HepG2 (cell line): ENCODE data around the gene STMN1. TPM values are rescaled to one million over a fixed set of nuclear protein-coding genes. Genes with fewer than 3 reads are reported as not detected.
A peak's percentile ranks its signal among the peaks of the same experiment; 100 is the strongest.

ENCODE experiments used
- ARNTL ChIP-seq: sonication (generic); formaldehyde crosslinking; IDR thresholded peaks from 2 replicates; pipeline ENCODE4 v1.4.0; 2020; ENCODE audit warnings: mild to moderate bottlenecking, missing genetic modification reagents
- ASH2L ChIP-seq: fragments of 300-600, 200-600 bp; sonication (generic); IDR thresholded peaks from 2 replicates; pipeline ENCODE4 v1.7.0; 2017; ENCODE audit warnings: low read depth, mild to moderate bottlenecking, moderate library complexity, mixed read lengths, low read length; ENCODE audit not compliant: insufficient read length
- DMAP1 ChIP-seq: IDR thresholded peaks from 2 replicates; pipeline ENCODE4 v1.6.1; 2016
- JDP2 ChIP-seq: sonication (generic); formaldehyde crosslinking; IDR thresholded peaks from 2 replicates; pipeline ENCODE4 v1.8.1; 2022; ENCODE audit warnings: missing genetic modification reagents, borderline replicate concordance
- LCORL ChIP-seq, 2 experiments: fragments of 450-650 bp in 1 of 2; sonication (generic) in 1 of 2; formaldehyde crosslinking in 1 of 2; IDR thresholded peaks; 2 replicates each; pipeline versions ENCODE4 v1.5.0 to v1.6.1; 2017 to 2020; ENCODE audit warnings: antibody characterized with exemption in 1 of 2, missing genetic modification reagents in 1 of 2
- ZBTB1 ChIP-seq: sonication (generic); formaldehyde crosslinking; IDR thresholded peaks from 2 replicates; pipeline ENCODE4 v1.4.0; 2020; ENCODE audit warnings: missing genetic modification reagents, borderline replicate concordance
- ZBTB25 ChIP-seq: IDR thresholded peaks from 2 replicates; pipeline ENCODE4 v1.6.1; 2018; ENCODE audit warnings: missing genetic modification reagents
- ZNF253 ChIP-seq: sonication (generic); formaldehyde crosslinking; IDR thresholded peaks from 2 replicates; pipeline ENCODE4 v1.8.0; 2022; ENCODE audit warnings: mild to moderate bottlenecking, missing genetic modification reagents, borderline replicate concordance
- ZNF281 ChIP-seq: sonication (generic); formaldehyde crosslinking; IDR thresholded peaks from 2 replicates; pipeline ENCODE4 v1.4.0; 2020; ENCODE audit warnings: missing genetic modification reagents, borderline replicate concordance
- ZNF354B ChIP-seq: sonication (generic); formaldehyde crosslinking; IDR thresholded peaks from 2 replicates; pipeline ENCODE4 v1.8.0; 2022; ENCODE audit warnings: mild to moderate bottlenecking, missing genetic modification reagents
- ZNF451 ChIP-seq: sonication (generic); formaldehyde crosslinking; IDR thresholded peaks from 2 replicates; pipeline ENCODE4 v1.5.0; 2020; ENCODE audit warnings: mild to moderate bottlenecking, missing genetic modification reagents
- ZNF460 ChIP-seq: sonication (generic); formaldehyde crosslinking; IDR thresholded peaks from 2 replicates; pipeline ENCODE4 v1.5.1; 2020; ENCODE audit warnings: missing genetic modification reagents, mild to moderate bottlenecking, borderline replicate concordance
- ZNF547 ChIP-seq: sonication (generic); formaldehyde crosslinking; IDR thresholded peaks from 2 replicates; pipeline ENCODE4 v1.5.1; 2020; ENCODE audit warnings: mild to moderate bottlenecking, missing genetic modification reagents
- ZNF569 ChIP-seq: sonication (generic); formaldehyde crosslinking; IDR thresholded peaks from 2 replicates; pipeline ENCODE4 v1.5.0; 2020; ENCODE audit warnings: mild to moderate bottlenecking, missing genetic modification reagents, moderate library complexity, borderline replicate concordance
- ZNF776 ChIP-seq: sonication (generic); formaldehyde crosslinking; IDR thresholded peaks from 2 replicates; pipeline ENCODE4 v1.4.0; 2020; ENCODE audit warnings: mild to moderate bottlenecking, missing genetic modification reagents
- ZNF878 ChIP-seq: sonication (generic); formaldehyde crosslinking; IDR thresholded peaks from 2 replicates; pipeline ENCODE4 v1.8.1; 2023; ENCODE audit warnings: mild to moderate bottlenecking, missing genetic modification reagents, moderate library complexity
- ZSCAN9 ChIP-seq: IDR thresholded peaks from 2 replicates; pipeline ENCODE4 v1.6.1; 2016; ENCODE audit warnings: borderline replicate concordance
- polyA plus RNA-seq, 8 experiments: library from polyadenylated mRNA; depleted of rRNA in 3 of 8; stranded (reverse) in 7 of 8; unstranded in 1 of 8; fragments of >200 nt; fragmentation: Illumina TruSeq in 4 of 8; extraction: Trizol in 4 of 8; gene quantifications; 2 replicates each; pipeline versions ENCODE4 v1.2.1 to v1.2.3, GENCODE V29; 2011 to 2016; ENCODE audit warnings: low read depth in 4 of 8, missing spikeins in 1 of 8, mixed read lengths in 1 of 8; ENCODE audit not compliant: insufficient read depth in 1 of 8
- total RNA-seq, 5 experiments: library from RNA; depleted of rRNA; stranded (reverse); fragments of >200 nt; fragmentation: Illumina TruSeq; extraction: Trizol; gene quantifications; 2 replicates each; pipeline ENCODE4 v1.2.3, GENCODE V29; 2016; ENCODE audit warnings: low read depth in 1 of 5
- TF ChIP-seq, protein P1 (sequence below): sonication (generic); formaldehyde crosslinking; IDR thresholded peaks from 2 replicates; pipeline ENCODE4 v1.4.0; 2020; ENCODE audit warnings: missing genetic modification reagents, borderline replicate concordance
- TF ChIP-seq, protein P2 (sequence below): sonication (generic); formaldehyde crosslinking; IDR thresholded peaks from 2 replicates; pipeline ENCODE4 v1.8.0; 2022; ENCODE audit warnings: mild to moderate bottlenecking, missing genetic modification reagents, borderline replicate concordance

STMN1 gene
- total and polyA plus RNA-seq, 2 of the 13 experiments (the other 11 are each of a cell fraction or from before 2014, with no cell fraction given) = 45.9 to 409 TPM

GRCh38 chr1:25875154-25875855 lies 30.9 kb downstream of the STMN1 start, which contains the start of gene PAQR7 (continued):
- TF ChIP-seq ZNF547 (CRISPR knock-in tag) (peak; percentile 86; the same call in 1 of the 2 replicates), JDP2 (CRISPR knock-in tag) (peak; percentile 66; the same call in 1 of the 2 replicates), ZNF776 (CRISPR knock-in tag) (peak; percentile 97; the same call in 1 of the 2 replicates), ZBTB25 (CRISPR knock-in tag) (no peak), ZNF354B (CRISPR knock-in tag) (peak; percentile 88; the same call in 1 of the 2 replicates), ZNF460 (CRISPR knock-in tag) (no peak), DMAP1 (CRISPR knock-in tag) (peak; percentile 66; the same call in 1 of the 2 replicates), ZNF281 (CRISPR knock-in tag) (peak; percentile 82), ZNF253 (peak; percentile 78; the same call in 1 of the 2 replicates), ZNF569 (CRISPR knock-in tag) (peak; percentile 42; the same call in 1 of the 2 replicates), ARNTL (CRISPR knock-in tag) (peak; percentile 81), ASH2L (peak; percentile 54), LCORL (IDR thresholded peaks at IDR 0.05) (no peak), LCORL (CRISPR knock-in tag; IDR thresholded peaks at IDR 0.05) (peak; percentile 18; the same call in 1 of the 2 replicates), ZSCAN9 (CRISPR knock-in tag) (peak; percentile 93), ZNF451 (peak; percentile 89; the same call in 1 of the 2 replicates), ZBTB1 (CRISPR knock-in tag) (peak; percentile 80; the same call in 1 of the 2 replicates), ZNF878 (CRISPR knock-in tag) (peak; percentile 93)
- TF ChIP-seq, protein P1, sequence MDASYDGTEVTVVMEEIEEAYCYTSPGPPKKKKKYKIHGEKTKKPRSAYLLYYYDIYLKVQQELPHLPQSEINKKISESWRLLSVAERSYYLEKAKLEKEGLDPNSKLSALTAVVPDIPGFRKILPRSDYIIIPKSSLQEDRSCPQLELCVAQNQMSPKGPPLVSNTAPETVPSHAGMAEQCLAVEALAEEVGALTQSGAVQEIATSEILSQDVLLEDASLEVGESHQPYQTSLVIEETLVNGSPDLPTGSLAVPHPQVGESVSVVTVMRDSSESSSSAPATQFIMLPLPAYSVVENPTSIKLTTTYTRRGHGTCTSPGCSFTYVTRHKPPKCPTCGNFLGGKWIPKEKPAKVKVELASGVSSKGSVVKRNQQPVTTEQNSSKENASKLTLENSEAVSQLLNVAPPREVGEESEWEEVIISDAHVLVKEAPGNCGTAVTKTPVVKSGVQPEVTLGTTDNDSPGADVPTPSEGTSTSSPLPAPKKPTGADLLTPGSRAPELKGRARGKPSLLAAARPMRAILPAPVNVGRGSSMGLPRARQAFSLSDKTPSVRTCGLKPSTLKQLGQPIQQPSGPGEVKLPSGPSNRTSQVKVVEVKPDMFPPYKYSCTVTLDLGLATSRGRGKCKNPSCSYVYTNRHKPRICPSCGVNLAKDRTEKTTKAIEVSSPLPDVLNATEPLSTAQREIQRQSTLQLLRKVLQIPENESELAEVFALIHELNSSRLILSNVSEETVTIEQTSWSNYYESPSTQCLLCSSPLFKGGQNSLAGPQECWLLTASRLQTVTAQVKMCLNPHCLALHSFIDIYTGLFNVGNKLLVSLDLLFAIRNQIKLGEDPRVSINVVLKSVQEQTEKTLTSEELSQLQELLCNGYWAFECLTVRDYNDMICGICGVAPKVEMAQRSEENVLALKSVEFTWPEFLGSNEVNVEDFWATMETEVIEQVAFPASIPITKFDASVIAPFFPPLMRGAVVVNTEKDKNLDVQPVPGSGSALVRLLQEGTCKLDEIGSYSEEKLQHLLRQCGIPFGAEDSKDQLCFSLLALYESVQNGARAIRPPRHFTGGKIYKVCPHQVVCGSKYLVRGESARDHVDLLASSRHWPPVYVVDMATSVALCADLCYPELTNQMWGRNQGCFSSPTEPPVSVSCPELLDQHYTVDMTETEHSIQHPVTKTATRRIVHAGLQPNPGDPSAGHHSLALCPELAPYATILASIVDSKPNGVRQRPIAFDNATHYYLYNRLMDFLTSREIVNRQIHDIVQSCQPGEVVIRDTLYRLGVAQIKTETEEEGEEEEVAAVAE (CRISPR knock-in tag) = peak; percentile 83; the same call in 1 of the 2 replicates
- TF ChIP-seq, protein P2, sequence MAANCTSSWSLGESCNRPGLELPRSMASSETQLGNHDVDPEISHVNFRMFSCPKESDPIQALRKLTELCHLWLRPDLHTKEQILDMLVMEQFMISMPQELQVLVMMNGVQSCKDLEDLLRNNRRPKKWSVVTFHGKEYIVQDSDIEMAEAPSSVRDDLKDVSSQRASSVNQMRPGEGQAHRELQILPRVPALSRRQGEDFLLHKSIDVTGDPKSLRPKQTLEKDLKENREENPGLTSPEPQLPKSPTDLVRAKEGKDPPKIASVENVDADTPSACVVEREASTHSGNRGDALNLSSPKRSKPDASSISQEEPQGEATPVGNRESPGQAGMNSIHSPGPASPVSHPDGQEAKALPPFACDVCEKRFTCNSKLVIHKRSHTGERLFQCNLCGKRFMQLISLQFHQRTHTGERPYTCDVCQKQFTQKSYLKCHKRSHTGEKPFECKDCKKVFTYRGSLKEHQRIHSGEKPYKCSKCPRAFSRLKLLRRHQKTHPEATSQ (CRISPR knock-in tag) = peak; percentile 57; the same call in 1 of the 2 replicates
